Eye (tissue), 1 donor: ENCODE measurements around the gene AKT2.
"Not testable (repeated sequence)": the region's sequence is repeated elsewhere in the genome, so short reads cannot be mapped to it uniquely, and the experiment has no call there.

Experiments used
- DNase-seq: peaks from one replicate; pipeline ENCODE4 v3.0.0-alpha.2; 2015

The AKT2 gene

GRCh38 chr19:40232949-40233810 lies 52.0 kb downstream of the AKT2 start:
- DNase-seq = no peak

DNA sequence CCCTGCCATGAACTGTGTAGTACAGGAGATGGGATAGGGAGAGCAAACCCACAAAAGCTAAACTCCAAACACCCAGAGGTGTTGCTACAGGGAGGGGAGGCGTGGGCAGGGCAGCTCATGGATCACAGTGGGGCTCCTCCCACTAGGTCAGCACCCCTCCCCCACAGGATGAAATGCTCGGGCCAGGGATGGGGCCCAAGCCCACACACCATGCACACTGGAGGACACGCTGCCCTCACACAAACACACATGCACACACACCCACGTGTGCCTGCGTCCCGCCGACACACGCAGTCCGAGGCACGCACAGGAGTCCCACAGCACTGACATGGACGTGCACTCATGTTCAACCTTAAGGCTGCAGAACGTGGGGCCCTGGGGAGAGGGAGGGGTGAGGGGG lies 52.7 kb downstream of the AKT2 start:
- no peak for DNase-seq

GRCh38 chr19:40231544-40232424 lies 53.4 kb downstream of the AKT2 start:
- no peak for DNase-seq

GRCh38 chr19:40231057-40231456 lies 54.1 kb downstream of the AKT2 start:
- DNase-seq = no peak

GRCh38 chr19:40229926-40230417 lies 55.2 kb downstream of the AKT2 start:
- DNase-seq = no peak

GRCh38 chr19:40229484-40229883 lies 55.7 kb downstream of the AKT2 start:
- DNase-seq = no peak

GRCh38 chr19:40228863-40229262 lies 56.3 kb downstream of the AKT2 start:
- DNase-seq = no peak

DNA sequence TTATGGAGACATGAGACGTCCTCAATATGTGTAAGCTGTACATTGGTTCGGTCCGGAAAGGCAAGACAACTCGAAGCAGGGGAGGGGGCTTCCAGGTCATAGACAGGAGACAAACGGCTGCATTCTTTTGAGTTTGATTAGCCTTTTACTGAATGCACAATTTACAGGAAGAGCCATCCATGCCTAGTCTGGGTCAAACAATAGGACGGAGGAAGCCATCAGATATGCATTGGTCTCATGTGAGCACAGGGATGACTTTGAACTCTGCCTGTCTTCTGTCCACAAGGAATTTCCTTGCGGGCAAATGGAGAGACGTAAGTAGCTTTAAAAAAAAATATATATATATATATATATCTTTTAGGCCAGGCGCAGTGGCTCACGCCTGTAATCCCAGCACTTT lies 56.8 kb downstream of the AKT2 start:
- DNase-seq = no peak

GRCh38 chr19:40225440-40226305 lies 59.5 kb downstream of the AKT2 start:
- DNase-seq = peak; percentile 42

DNA sequence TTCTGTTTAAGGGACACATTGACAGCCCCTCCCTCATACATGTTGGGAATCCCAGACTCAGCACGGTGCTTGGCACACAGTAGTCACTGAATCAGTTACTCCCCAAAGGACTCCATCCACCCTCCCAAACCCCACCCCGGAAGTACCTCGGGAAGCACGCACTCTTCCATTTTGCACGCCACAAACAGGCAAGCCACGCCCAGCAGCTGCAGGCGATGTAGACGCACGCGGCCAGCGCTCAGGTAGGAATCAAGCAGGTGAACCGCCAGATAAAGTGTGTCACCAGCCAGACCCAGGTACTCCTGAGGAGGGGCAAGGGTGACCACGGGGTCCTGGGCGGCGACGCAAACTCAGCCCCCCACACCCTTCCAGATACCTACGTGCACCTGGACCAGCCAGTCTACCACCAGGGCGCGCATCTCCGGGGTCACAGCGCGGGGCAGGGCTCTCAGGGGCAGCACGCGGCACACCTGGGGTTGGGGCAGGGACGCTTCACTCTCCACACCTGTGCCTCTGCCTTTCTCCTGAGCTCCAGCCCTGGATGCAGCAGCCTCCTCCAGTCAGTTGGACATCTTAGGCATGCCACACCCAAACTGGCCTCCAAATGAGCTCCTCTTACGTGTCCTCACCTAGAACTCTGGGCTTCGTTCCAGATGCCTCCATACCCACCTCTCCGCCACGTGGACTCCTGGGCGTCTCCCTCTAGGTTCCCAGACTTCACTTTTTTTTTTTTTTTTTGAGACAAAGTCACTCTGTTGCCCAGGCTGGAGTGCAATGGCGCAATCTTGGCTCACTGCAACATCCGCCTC lies 60.6 kb downstream of the AKT2 start:
- no peak for DNase-seq

GRCh38 chr19:40223135-40223822 lies 61.9 kb downstream of the AKT2 start:
- no peak for DNase-seq

GRCh38 chr19:40221858-40222619 lies 63.1 kb downstream of the AKT2 start:
- DNase-seq = peak; percentile 91

- no peak for DNase-seq
Measured at GRCh38 chr19:40220674-40221073, 64.5 kb downstream of the AKT2 start.

GRCh38 chr19:40219721-40220276 lies 65.3 kb downstream of the AKT2 start:
- DNase-seq = no peak

DNA sequence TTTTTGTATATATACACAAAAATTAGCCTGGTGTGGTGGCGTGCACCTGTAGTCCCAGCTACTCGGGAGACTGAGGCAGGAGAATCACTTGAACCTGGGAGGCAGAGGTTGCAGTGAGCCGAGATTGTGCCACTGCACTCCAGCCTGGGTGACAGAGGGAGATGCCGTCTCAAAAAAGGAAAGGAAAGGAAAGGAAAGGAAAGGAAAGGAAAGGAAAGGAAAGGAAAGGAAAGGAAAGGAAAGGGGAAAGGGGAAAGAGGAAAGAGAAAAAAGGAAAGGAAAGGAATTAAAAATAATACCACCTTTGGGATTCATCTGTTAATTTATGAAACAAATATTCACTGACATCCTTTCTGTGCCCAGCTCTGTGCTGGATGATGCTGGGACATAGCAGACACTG lies 66.1 kb downstream of the AKT2 start:
- not testable (repeated sequence) for DNase-seq

- DNase-seq = peak; percentile 73
Measured at GRCh38 chr19:40217934-40218890, 66.9 kb downstream of the AKT2 start, which contains the start of gene TTC9B. Gene TTC9B (minus strand): TSS chr19:40218384. CDS start chr19:40218381, 3 bp downstream.

DNA sequence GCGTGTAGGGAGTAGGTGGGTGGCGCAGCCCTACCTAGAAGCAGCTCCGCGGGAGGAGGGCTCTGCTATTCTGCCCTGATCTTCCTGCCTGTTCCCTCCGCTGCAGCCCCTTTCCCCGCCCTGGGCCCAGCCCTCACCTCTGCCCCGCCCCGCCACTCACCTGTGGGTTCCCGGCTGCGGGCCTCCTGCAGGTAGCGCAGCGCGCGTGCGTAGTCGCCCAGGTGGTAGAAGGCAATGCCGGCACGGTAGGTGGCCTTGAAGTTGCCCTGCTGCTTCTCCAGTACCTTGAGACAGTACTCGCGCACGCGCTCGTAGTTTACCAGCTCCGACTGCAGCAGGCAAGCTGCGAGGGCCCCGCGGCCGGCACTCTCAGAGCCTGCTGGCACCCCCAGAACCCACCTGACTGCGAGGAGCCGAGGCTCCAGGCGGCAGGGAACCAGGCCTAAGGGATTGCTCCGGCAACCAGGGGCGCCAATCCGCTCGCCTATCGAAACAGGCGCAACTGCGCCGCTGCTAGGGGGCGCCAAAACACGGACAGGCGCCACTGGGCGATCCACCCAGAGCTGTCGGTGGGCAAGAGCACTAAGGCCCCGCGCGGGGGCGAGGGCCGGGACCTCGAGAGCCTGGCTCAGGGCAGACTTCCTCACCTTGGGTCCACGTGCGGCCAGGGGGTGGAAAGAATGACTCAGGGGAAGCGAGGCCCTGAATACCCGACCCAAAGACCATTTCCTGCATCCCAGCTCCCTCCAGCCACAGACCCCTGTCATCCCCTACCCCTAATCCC lies 67.9 kb downstream of the AKT2 start:
- DNase-seq = no peak

- DNase-seq = no peak
Measured at GRCh38 chr19:40216777-40217026, 68.4 kb downstream of the AKT2 start.
